ENCODE results near the gene PNMA8B. TPM values are rescaled to one million over a fixed set of nuclear protein-coding genes. Genes with fewer than 3 reads are reported as not detected.

Gene PNMA8B
- total RNA-seq, 1 experiment from 2014 or later, result 1.5 TPM

GRCh38 chr19:46447006-46447405, 48.7 kb downstream of the PNMA8B start:
- Mint-ChIP-seq H3K4me1 (no peaks in the 10 kb centered on the region), H3K27ac (no peak overlapping the region), H3K27me3 (ENCODE audit: low read depth) (peaks cover 3% of the 10 kb centered on the region; the same call in 1 of the 2 replicates), H3K9me3 (peaks cover 5 to 7% of the 10 kb centered on the region in 2 experiments; a peak in 3 of 5 replicates), H3K36me3 (ENCODE audit: insufficient read depth in 1 of 3, low read depth in 3 of 3) (no peaks in the 10 kb centered on the region), H3K4me3 (no peak overlapping the region)
- no CpG with 5 or more reads among the region's 3 CpGs for WGBS (ENCODE audit: extremely low coverage, insufficient read length, low lambda C conversion rate)
- no peak overlapping the region for H4K91ac ChIP-seq (ENCODE audit: insufficient read length, low read depth, low read length)
- H4K20me1 ChIP-seq (ENCODE audit: control insufficient read depth, insufficient read depth, insufficient read length), result no peaks in the 10 kb centered on the region
- no peak for DNase-seq
- no peak overlapping the region for H2BK12ac ChIP-seq (ENCODE audit: insufficient read length, low read depth, low read length)
- H3K9ac ChIP-seq (ENCODE audit: extremely low read depth, insufficient read length, low read length), result no peak overlapping the region
- no peak overlapping the region for H2AK5ac ChIP-seq (ENCODE audit: insufficient read length, low read length)
- H3K23ac ChIP-seq (ENCODE audit: insufficient read length, low read depth, low read length), result no peak overlapping the region
- H3K23me2 ChIP-seq (ENCODE audit: insufficient read length, low read depth, low read length, poor library complexity, severe bottlenecking), result no peaks in the 10 kb centered on the region
- no peak overlapping the region for H2BK15ac ChIP-seq (ENCODE audit: low read depth, low read length)
- H3T11ph ChIP-seq (ENCODE audit: low read length), result no peak overlapping the region
- H3K18ac ChIP-seq (ENCODE audit: insufficient read length, low read depth, low read length), result no peak overlapping the region
- H3K27ac ChIP-seq (ENCODE audit: insufficient read length, low read depth, low read length), result no peak overlapping the region
- no peaks in the 10 kb centered on the region for H3K9me3 ChIP-seq (ENCODE audit: control insufficient read depth, low read depth, low read length)
- no peak overlapping the region for H4K5ac ChIP-seq (ENCODE audit: insufficient read length, low read depth, low read length)
- H4K8ac ChIP-seq (replicated peaks; ENCODE audit: insufficient read length, low read depth, low read length), result no peak overlapping the region
- no peaks in the 10 kb centered on the region for H3K27me3 ChIP-seq (ENCODE audit: insufficient read depth, low read length)
- no peak for TF ChIP-seq CTCF (conservative IDR thresholded peaks at IDR 0.05)
- H3K4me1 ChIP-seq (ENCODE audit: insufficient read depth, low read length), result no peaks in the 10 kb centered on the region
- H3K56ac ChIP-seq (ENCODE audit: insufficient read length, low read depth, low read length), result no peak overlapping the region
- H3K4me2 ChIP-seq (ENCODE audit: insufficient read depth, insufficient read length, low read length), result no peak overlapping the region
- H3K79me2 ChIP-seq (ENCODE audit: insufficient read depth, low read length), result no peaks in the 10 kb centered on the region
- H2BK20ac ChIP-seq (ENCODE audit: low read depth, low read length, poor library complexity, severe bottlenecking), result no peak overlapping the region
- H2BK120ac ChIP-seq (ENCODE audit: low read depth, low read length, poor library complexity, severe bottlenecking), result no peak overlapping the region
- no peak overlapping the region for H2AFZ ChIP-seq (ENCODE audit: low read length)
- no peak overlapping the region for H3K14ac ChIP-seq (ENCODE audit: insufficient read depth, low read length)
- H3K4ac ChIP-seq (ENCODE audit: low read depth, low read length), result no peak overlapping the region
- no peaks in the 10 kb centered on the region for H3K79me1 ChIP-seq (ENCODE audit: insufficient read depth, low read depth, low read length, poor library complexity, severe bottlenecking)
- H2BK5ac ChIP-seq (ENCODE audit: insufficient read length, low read length), result no peak overlapping the region
